Gastrocnemius medialis (tissue), 4 donors: ENCODE results near the gene RMND5A.

Experiments used
- POLR2A ChIP-seq, 2 donors: fragments of 450-650 bp; IDR thresholded peaks; one replicate each; pipeline ENCODE4 v1.6.1; 2017; ENCODE audit warnings: antibody characterized with exemption in 2 of 2, mild to moderate bottlenecking in 2 of 2, moderate library complexity in 2 of 2
- TF ChIP-seq, protein P1 (sequence below), 5 experiments: fragments of 450-650 bp in 3 of 5; fragments of 200-600 bp in 2 of 5; sonication (generic) in 2 of 5; IDR thresholded peaks in 4 of 5; conservative IDR thresholded peaks in 1 of 5; 1 replicate in 4 of 5; 2 replicates in 1 of 5; pipeline ENCODE4 v1.5.1; 2016 to 2019; ENCODE audit warnings: antibody characterized with exemption in 5 of 5, mild to moderate bottlenecking in 3 of 5, moderate library complexity in 3 of 5

DNA sequence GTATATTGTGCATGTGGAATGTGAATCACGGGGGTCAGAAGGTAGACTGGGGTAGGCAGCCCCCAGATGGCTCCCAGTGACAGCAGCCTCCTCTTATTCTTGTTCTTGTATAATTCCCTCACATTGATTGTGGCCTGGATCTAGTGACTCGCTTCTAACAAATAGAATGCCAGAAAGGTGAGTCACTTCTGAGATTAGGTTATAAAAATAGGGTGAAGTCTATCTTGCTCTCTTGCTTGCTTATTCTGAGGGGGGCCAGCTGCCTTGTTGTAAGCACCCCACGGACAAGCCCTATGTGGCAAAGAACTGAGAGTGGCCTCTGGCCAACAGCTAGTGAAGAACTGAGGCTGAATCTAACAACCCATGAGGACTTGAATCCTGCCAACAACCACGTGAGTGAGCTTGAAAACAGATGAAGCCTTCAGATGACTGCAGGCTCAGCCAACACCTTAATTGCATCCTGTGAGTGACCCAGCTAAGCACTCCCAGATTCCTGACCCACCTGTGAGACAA, 15.6 kb upstream of the RMND5A start:
- TF ChIP-seq, protein P1, sequence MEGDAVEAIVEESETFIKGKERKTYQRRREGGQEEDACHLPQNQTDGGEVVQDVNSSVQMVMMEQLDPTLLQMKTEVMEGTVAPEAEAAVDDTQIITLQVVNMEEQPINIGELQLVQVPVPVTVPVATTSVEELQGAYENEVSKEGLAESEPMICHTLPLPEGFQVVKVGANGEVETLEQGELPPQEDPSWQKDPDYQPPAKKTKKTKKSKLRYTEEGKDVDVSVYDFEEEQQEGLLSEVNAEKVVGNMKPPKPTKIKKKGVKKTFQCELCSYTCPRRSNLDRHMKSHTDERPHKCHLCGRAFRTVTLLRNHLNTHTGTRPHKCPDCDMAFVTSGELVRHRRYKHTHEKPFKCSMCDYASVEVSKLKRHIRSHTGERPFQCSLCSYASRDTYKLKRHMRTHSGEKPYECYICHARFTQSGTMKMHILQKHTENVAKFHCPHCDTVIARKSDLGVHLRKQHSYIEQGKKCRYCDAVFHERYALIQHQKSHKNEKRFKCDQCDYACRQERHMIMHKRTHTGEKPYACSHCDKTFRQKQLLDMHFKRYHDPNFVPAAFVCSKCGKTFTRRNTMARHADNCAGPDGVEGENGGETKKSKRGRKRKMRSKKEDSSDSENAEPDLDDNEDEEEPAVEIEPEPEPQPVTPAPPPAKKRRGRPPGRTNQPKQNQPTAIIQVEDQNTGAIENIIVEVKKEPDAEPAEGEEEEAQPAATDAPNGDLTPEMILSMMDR (IDR thresholded peaks at IDR 0.05 in 4 of 5, conservative IDR thresholded peaks at IDR 0.05 in 1 of 5): no peak
- no peak for TF ChIP-seq POLR2A (IDR thresholded peaks at IDR 0.05)
